HepG2 (cell line): ENCODE data around the gene NOP9. TPM values are rescaled to one million over a fixed set of nuclear protein-coding genes. Genes with fewer than 3 reads are reported as not detected.

Experiments
- CTCF ChIP-seq: sonication (generic); formaldehyde crosslinking; IDR thresholded peaks from 2 replicates; pipeline ENCODE4 v1.5.0; 2020; ENCODE audit warnings: mild to moderate bottlenecking, missing genetic modification reagents, moderate library complexity
- FOXO4 ChIP-seq: sonication (generic); formaldehyde crosslinking; conservative IDR thresholded peaks from 2 replicates; pipeline ENCODE4 v1.8.1; 2023; ENCODE audit warnings: missing genetic modification reagents
- IRF1 ChIP-seq: sonication (generic); formaldehyde crosslinking; IDR thresholded peaks from 2 replicates; pipeline ENCODE4 v1.4.0; 2020; ENCODE audit warnings: low read depth, mild to moderate bottlenecking, missing genetic modification reagents
- IRX3 ChIP-seq: sonication (generic); formaldehyde crosslinking; IDR thresholded peaks from 2 replicates; pipeline ENCODE4 v1.8.1; 2023; ENCODE audit warnings: mild to moderate bottlenecking, low read depth, missing genetic modification reagents, borderline replicate concordance
- NFKB2 ChIP-seq: sonication (generic); formaldehyde crosslinking; IDR thresholded peaks from 2 replicates; pipeline ENCODE4 v1.4.0; 2020; ENCODE audit warnings: missing genetic modification reagents, borderline replicate concordance
- PLSCR1 ChIP-seq: sonication (generic); formaldehyde crosslinking; IDR thresholded peaks from 2 replicates; pipeline ENCODE4 v1.5.0; 2020; ENCODE audit warnings: missing genetic modification reagents, mild to moderate bottlenecking, borderline replicate concordance
- RAD21 ChIP-seq: fragments of 450-650 bp; formaldehyde crosslinking; IDR thresholded peaks from 2 replicates; pipeline ENCODE4 v1.5.0; 2020; ENCODE audit warnings: mild to moderate bottlenecking
- RARA ChIP-seq: IDR thresholded peaks from 2 replicates; pipeline ENCODE4 v1.6.1; 2016; ENCODE audit warnings: missing genetic modification reagents, missing compliant biosample characterization
- ZNF101 ChIP-seq: sonication (generic); formaldehyde crosslinking; IDR thresholded peaks from 2 replicates; pipeline ENCODE4 v1.4.0; 2020; ENCODE audit warnings: mild to moderate bottlenecking, low read depth, missing genetic modification reagents, borderline replicate concordance
- ZNF615 ChIP-seq: sonication (generic); formaldehyde crosslinking; IDR thresholded peaks from 2 replicates; pipeline ENCODE4 v1.5.0; 2020; ENCODE audit warnings: mild to moderate bottlenecking, missing genetic modification reagents, borderline replicate concordance
- ZNF644 ChIP-seq: IDR thresholded peaks from 2 replicates; pipeline ENCODE4 v1.6.1; 2016; ENCODE audit warnings: low read depth
- ZNF646 ChIP-seq: sonication (generic); formaldehyde crosslinking; IDR thresholded peaks from 2 replicates; pipeline ENCODE4 v1.9.0; 2021; ENCODE audit warnings: mild to moderate bottlenecking, missing genetic modification reagents
- ZNF775 ChIP-seq: sonication (generic); formaldehyde crosslinking; IDR thresholded peaks from 2 replicates; pipeline ENCODE4 v1.4.0; 2020; ENCODE audit warnings: missing genetic modification reagents, mild to moderate bottlenecking, moderate library complexity, borderline replicate concordance
- ZNF782 ChIP-seq: sonication (generic); formaldehyde crosslinking; IDR thresholded peaks from 2 replicates; pipeline ENCODE4 v1.4.0; 2020; ENCODE audit warnings: missing genetic modification reagents, mild to moderate bottlenecking, borderline replicate concordance
- polyA plus RNA-seq, 8 experiments: library from polyadenylated mRNA; depleted of rRNA in 3 of 8; stranded (reverse) in 7 of 8; unstranded in 1 of 8; fragments of >200 nt; fragmentation: Illumina TruSeq in 4 of 8; extraction: Trizol in 4 of 8; gene quantifications; 2 replicates each; pipeline versions ENCODE4 v1.2.1 to v1.2.3, GENCODE V29; 2011 to 2016; ENCODE audit warnings: low read depth in 4 of 8, missing spikeins in 1 of 8, mixed read lengths in 1 of 8; ENCODE audit not compliant: insufficient read depth in 1 of 8
- total RNA-seq, 5 experiments: library from RNA; depleted of rRNA; stranded (reverse); fragments of >200 nt; fragmentation: Illumina TruSeq; extraction: Trizol; gene quantifications; 2 replicates each; pipeline ENCODE4 v1.2.3, GENCODE V29; 2016; ENCODE audit warnings: low read depth in 1 of 5

Gene NOP9
- total and polyA plus RNA-seq, 2 of the 13 experiments (the other 11 are each of a cell fraction or from before 2014, with no cell fraction given), result 24.5 to 61.6 TPM

GRCh38 chr14:24307575-24308341 lies 8.1 kb downstream of the NOP9 start, which contains the start of gene CIDEB (continued):
- no peak for TF ChIP-seq PLSCR1 (CRISPR knock-in tag)
- no peak for TF ChIP-seq ZNF646 (CRISPR knock-in tag)
- peak; percentile 67 for TF ChIP-seq RARA (CRISPR knock-in tag)
- TF ChIP-seq NFKB2 (CRISPR knock-in tag), result peak; percentile 37; the same call in 1 of the 2 replicates
- TF ChIP-seq ZNF615 (CRISPR knock-in tag), result no peak
- peak; percentile 99 for TF ChIP-seq CTCF (CRISPR knock-in tag)
- TF ChIP-seq IRX3 (CRISPR knock-in tag), result no peak
- no peak for TF ChIP-seq FOXO4 (CRISPR knock-in tag)
- TF ChIP-seq ZNF101 (CRISPR knock-in tag), result 0 out of 2 replicates have a peak, but pooled peaks have one; percentile 82
- peak; percentile 77; the same call in 1 of the 2 replicates for TF ChIP-seq IRF1 (CRISPR knock-in tag)
- TF ChIP-seq ZNF775, result peak; percentile 57; the same call in 1 of the 2 replicates
- peak; percentile 96 for TF ChIP-seq ZNF644 (CRISPR knock-in tag)
- 0 out of 2 replicates have a peak, but pooled peaks have one; percentile 94 for TF ChIP-seq ZNF782 (CRISPR knock-in tag)
- TF ChIP-seq RAD21 (CRISPR knock-in tag), result peak; percentile 88
